DOHH2 (cell line): ENCODE measurements around the gene AGT.

Experiments
- H3F3A ChIP-seq: fragments of 200-600 bp; sonication (generic), shearing (Covaris generic); 2 replicates; pipeline ENCODE4 v1.6.0; 2016; ENCODE audit warnings: antibody characterized with exemption, mild to moderate bottlenecking; ENCODE audit not compliant: control insufficient read depth, insufficient read depth
- H3K27ac ChIP-seq: fragments of 200-600 bp; sonication (generic); 2 replicates; pipeline ENCODE4 v1.5.1; 2014; ENCODE audit warnings: low read depth, mild to moderate bottlenecking, low read length, moderate library complexity
- H3K27me3 ChIP-seq: fragments of 200-600 bp; sonication (generic); 2 replicates; pipeline ENCODE4 v1.6.1; 2014; ENCODE audit warnings: mild to moderate bottlenecking, low read length, mixed read lengths; ENCODE audit not compliant: control insufficient read depth
- H3K36me3 ChIP-seq: fragments of 200-600 bp; sonication (generic); 2 replicates; pipeline ENCODE4 v1.6.1; 2014; ENCODE audit warnings: mild to moderate bottlenecking, low read length, moderate library complexity, mixed read lengths; ENCODE audit not compliant: control insufficient read depth
- H3K4me1 ChIP-seq: fragments of 200-600 bp; sonication (generic); 2 replicates; pipeline ENCODE4 v1.6.1; 2014; ENCODE audit warnings: mild to moderate bottlenecking, low read length, mixed read lengths; ENCODE audit not compliant: control insufficient read depth
- H3K4me2 ChIP-seq: fragments of 200-600 bp; sonication (generic); 2 replicates; pipeline ENCODE4 v1.6.0; 2014; ENCODE audit warnings: mild to moderate bottlenecking, low read length, moderate library complexity
- H3K4me3 ChIP-seq: fragments of 200-600 bp; sonication (generic); 2 replicates; pipeline ENCODE4 v1.5.1; 2014; ENCODE audit warnings: mild to moderate bottlenecking, low read length, mixed read lengths
- H3K79me2 ChIP-seq: fragments of 200-600 bp; sonication (generic); 2 replicates; pipeline ENCODE4 v1.6.1; 2014; ENCODE audit warnings: mild to moderate bottlenecking, low read length, mixed read lengths; ENCODE audit not compliant: control insufficient read depth
- H3K9me2 ChIP-seq: fragments of 200-600 bp; sonication (generic); replicated peaks from 2 replicates; pipeline ENCODE4 v1.6.1; 2014; ENCODE audit warnings: mild to moderate bottlenecking, low read length, mixed read lengths; ENCODE audit not compliant: control insufficient read depth
- H3K9me3 ChIP-seq: fragments of 200-600 bp; sonication (generic); 2 replicates; pipeline ENCODE4 v1.6.1; 2014; ENCODE audit warnings: antibody characterized with exemption, low read length, mixed read lengths; ENCODE audit not compliant: control insufficient read depth, insufficient read depth
- H4K20me1 ChIP-seq: fragments of 200-600 bp; sonication (generic); 2 replicates; pipeline ENCODE4 v1.6.0; 2014; ENCODE audit warnings: low read depth, mild to moderate bottlenecking, antibody characterized with exemption, low read length, moderate library complexity; ENCODE audit not compliant: control insufficient read depth, insufficient read depth
- CTCF ChIP-seq: fragments of 200-600 bp; sonication (generic); IDR thresholded peaks from one replicate; pipeline ENCODE4 v1.5.1; 2014; ENCODE audit warnings: antibody characterized with exemption, mild to moderate bottlenecking, low read depth, low read length; ENCODE audit not compliant: poor library complexity, severe bottlenecking
- EZH2phosphoT487 ChIP-seq: fragments of 200-600 bp; sonication (generic); IDR thresholded peaks from 2 replicates; pipeline ENCODE4 v1.6.1; 2017; ENCODE audit warnings: borderline replicate concordance, mild to moderate bottlenecking, antibody characterized with exemption, low read length, moderate library complexity, mixed read lengths

The AGT gene

DNA sequence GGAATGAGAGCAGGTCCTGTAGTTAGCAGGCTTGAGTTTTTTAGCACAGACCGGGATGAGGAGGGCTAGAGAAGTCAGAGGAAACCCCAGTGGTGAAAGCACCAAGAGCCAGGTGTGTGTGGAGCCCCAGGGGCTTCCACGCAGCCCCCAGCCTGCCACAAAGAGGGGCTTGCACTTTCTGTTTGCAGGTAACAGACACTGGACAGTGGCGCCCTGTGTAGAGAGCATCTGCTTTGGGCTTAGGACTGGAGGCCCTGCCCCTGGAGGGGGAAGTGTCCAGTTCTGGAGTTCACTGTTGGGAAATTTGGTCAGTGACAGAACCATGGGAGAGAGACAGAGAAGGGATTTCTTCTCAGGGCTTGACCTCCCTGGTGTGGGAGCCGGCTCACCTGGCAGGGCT lies 19.5 kb downstream of the AGT start:
- no peak overlapping the region for H3K4me2 ChIP-seq
- H3K36me3 ChIP-seq = peaks cover 44% of the 10 kb centered on the region
- no peaks in the 10 kb centered on the region for H3K4me1 ChIP-seq

GRCh38 chr1:230693777-230694176 lies 20.1 kb downstream of the AGT start:
- H3K79me2 ChIP-seq = no peaks in the 10 kb centered on the region
- H3K36me3 ChIP-seq = peaks cover 48% of the 10 kb centered on the region

More for the DNA sequence above, 19.5 kb downstream of the AGT start:
- Histone ChIP-seq H4K20me1 (no peaks in the 10 kb centered on the region), H3K9me2 (no peaks in the 10 kb centered on the region), H3K27ac (no peak overlapping the region), H3F3A (no peaks in the 10 kb centered on the region), H3K79me2 (no peaks in the 10 kb centered on the region), H3K9me3 (no peaks in the 10 kb centered on the region), H3K27me3 (no peaks in the 10 kb centered on the region), H3K4me3 (no peak overlapping the region)
- TF ChIP-seq EZH2phosphoT487 = no peak
- no peak for TF ChIP-seq CTCF

GRCh38 chr1:230693221-230693620 lies 20.7 kb downstream of the AGT start:
- no peak overlapping the region for H3K27ac ChIP-seq
- TF ChIP-seq EZH2phosphoT487 (no peak), CTCF (no peak)
- H3K36me3 ChIP-seq = peaks cover 54% of the 10 kb centered on the region
- no peaks in the 10 kb centered on the region for H4K20me1 ChIP-seq
- no peaks in the 10 kb centered on the region for H3K9me2 ChIP-seq
- H3K79me2 ChIP-seq = no peaks in the 10 kb centered on the region
- H3F3A ChIP-seq = no peaks in the 10 kb centered on the region
- no peak overlapping the region for H3K4me2 ChIP-seq
- H3K4me1 ChIP-seq = no peaks in the 10 kb centered on the region
- no peaks in the 10 kb centered on the region for H3K27me3 ChIP-seq
- no peak overlapping the region for H3K4me3 ChIP-seq
- no peaks in the 10 kb centered on the region for H3K9me3 ChIP-seq

More at GRCh38 chr1:230693777-230694176, 20.1 kb downstream of the AGT start:
- H3K9me2 ChIP-seq = no peaks in the 10 kb centered on the region
- H3K4me1 ChIP-seq = no peaks in the 10 kb centered on the region
- no peak overlapping the region for H3K27ac ChIP-seq
- H3K4me2 ChIP-seq = no peak overlapping the region
- H4K20me1 ChIP-seq = no peaks in the 10 kb centered on the region
- no peaks in the 10 kb centered on the region for H3K9me3 ChIP-seq
- H3K27me3 ChIP-seq = no peaks in the 10 kb centered on the region
- no peak overlapping the region for H3K4me3 ChIP-seq
- TF ChIP-seq CTCF (no peak), EZH2phosphoT487 (no peak)
- H3F3A ChIP-seq = no peaks in the 10 kb centered on the region
